Fibroblast of peridontal ligament (primary cell): ENCODE data around the gene CORIN.

ENCODE experiments used
- DNase-seq: peaks from one replicate; pipeline ENCODE4 v3.0.0-alpha.2; 2010; ENCODE audit errors: extremely low read depth

CORIN gene

DNA sequence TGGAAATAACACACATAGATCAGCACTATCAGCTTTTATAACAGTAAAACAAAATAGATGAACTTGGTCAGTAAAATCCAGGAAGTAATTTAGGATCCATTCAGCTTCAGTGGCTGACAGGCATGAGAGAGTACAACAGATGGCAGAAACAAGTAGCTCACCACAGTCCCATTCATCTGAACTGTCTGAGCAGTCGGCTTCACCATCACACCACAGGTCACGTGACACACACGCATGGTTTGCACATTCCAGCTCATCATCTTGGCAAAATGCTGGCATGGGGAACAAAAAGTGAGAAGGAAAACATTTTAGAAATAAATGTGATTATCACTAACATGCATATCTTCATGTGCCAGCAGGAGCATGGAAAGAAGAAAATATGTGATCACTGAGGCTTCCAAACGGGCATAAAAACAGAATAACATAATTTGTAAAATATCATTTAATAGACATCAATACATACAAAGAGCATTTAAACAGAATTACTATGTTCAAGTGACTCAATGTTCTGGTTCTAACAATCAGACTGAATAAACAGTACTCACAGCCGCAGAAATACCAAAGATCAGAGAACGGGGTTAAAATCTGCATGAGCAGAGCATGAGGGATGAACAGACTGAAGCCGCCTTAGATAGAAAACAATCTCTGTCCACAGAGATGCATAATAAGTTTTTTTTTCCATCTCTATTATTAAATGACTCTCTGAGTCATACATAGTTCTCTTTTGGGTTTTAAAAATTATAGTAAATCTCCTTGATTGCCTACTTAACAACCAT lies 194.7 kb downstream of the CORIN start:
- peak; percentile 69 for DNase-seq

DNA sequence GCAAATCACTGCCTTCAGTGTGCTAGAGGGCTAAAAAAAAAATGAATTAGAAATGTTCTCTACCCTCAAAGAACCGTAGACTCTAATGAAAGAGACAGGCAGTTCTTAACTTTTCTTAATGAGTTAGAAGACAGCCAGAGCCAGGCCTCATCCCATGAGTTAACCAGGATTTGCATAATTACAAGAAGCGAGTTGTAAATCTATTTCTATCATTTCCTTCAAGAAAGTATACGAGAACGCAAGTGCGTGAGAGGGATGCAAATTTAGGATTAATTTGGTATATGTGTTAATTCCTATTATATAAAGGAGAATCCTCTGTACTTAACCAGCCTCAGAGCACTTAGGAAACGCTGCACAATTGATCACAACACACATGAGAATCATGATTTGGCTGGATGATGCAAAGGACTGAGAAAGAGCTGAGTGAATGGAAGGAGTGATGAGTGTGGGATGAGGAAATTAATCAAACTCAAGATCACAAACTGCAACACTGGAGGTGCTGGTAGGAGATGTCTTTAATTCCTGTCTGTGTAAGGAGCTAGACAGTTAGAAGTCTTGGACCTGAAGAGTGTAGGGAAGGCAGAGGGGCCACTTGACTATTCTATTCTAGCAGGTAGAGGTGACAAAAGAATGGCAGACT lies 195.6 kb downstream of the CORIN start:
- no peak for DNase-seq

DNA sequence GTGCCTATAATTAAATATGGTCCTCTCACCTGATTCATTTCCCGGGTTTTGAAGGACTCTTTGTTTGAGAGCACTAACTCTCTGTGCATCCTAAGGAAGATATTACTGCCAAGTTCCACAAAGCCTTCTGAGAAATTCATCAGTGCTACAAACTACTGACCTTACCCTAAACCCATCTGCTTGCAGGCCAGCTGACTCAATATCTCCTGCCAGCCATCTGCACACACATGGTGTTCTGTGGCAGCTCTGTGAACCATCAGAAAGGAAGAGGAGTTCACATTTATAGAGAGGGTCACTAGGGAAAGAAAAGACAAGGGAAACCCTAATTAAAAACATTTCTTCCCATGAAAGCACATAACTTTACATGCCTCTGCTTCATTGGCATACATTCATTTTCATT lies 196.1 kb downstream of the CORIN start:
- DNase-seq = peak; percentile 40

DNA sequence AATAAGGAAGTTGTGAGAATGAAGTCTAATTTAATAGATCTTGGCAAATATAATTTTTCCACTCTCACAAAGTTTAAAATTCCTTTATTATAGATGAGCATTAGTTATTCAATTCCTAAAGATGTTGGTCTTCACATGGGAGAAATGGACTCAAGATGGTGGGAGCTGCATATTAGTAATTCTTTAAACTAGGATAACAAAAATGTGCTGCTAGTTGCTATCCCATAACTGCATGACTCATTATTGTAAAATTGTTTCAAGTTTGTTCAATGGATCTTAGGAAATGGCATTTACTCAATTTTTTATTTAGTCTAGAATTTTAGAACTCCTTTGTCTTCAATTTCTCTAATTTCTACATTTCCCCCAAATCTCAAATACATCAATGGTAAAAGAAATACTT lies 197.0 kb downstream of the CORIN start:
- peak; percentile 32 for DNase-seq

DNA sequence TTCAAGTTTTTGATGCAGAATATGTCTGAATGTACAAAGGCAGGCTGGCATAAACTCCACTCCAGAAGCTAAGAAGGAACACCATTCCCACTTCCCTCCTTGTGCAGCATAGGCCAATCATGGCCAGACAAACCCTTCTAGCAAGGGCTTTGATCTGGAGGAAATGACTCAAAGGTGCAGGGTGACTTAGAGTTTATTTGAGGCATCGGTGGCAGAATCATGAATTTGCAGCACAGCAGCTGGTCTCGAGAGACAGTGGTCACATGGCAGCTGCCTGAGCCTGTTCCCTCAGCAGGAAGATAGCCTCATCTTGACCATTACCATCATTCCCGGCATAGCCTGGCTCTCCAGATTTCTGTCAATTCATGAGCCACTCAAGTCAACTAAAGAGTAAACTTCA lies 198.3 kb downstream of the CORIN start:
- no peak for DNase-seq

DNA sequence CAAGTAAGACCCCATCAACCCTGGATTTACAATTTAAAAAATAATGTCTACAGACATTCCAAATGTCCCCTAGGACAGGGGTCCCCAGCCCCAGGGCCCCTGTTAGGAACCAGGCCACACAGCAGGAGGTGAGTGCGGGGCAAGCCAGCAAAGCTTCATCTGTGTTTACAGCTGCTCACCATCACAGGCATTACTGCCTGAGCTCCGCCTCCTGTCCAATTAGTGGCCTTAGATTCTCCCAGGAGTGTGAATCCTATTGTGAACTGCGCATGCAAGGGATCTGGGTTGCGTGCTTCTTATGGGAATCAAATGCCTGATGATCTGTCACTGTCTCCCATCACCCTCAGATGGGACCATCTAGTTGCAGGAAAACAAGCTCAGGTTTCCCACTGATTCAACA lies 206.7 kb downstream of the CORIN start:
- no peak for DNase-seq

DNA sequence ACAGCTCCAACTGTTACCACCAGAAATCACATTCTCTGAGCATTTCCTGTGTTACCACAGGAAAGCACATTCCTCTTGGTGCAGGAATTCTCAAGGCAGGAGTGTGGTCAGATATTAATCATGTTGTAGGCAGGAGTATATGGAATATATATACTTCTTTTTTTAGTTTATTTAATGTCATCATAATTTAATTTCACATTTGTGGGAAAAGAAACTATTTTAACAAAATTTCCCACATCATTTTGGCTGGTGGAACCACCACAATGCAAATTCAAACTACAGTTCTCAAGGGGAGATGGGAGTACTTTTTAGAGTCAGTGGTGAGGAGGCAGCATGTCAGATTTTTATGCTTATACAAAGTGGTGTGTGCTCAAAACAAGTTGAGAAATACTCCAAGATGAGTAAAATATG lies 213.8 kb downstream of the CORIN start:
- DNase-seq = peak; percentile 33

DNA sequence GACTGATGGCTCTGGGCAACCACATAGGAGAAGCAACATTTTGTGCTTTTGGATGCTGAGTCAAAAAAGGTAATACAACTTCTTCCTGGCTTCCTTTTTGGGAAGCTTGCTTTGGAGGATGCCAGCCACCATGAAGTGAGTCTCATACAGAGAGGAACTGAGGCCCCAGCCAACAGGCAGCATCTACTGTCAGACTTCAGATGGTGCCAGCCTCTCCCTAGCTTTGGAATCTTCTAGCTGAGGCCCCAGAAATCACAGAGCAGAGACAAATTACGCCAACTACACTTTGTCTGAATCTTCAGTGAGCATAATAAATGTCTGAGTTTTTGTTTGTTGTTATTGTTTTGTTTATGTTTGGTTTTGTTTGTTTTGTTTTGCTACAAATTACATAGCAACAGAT lies 216.7 kb downstream of the CORIN start:
- DNase-seq = no peak

DNA sequence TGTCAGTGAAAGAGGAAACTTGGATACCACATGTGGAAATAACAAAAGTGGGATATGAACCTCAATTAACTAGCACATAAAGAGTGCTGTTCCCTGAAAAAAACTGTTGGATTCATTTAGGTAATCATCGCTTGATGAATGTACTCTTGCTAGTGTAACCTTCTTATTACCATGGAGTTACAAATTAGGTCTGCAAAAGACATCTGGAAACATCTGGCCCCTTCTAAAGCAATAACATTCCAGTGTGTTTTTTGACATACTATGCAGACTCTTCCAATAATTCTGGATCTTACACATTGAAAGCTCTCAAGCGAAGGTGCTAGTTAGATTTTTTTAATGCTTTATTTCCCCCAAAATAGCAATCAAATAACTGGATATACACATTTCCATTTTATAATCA lies 218.2 kb downstream of the CORIN start:
- no peak for DNase-seq

DNA sequence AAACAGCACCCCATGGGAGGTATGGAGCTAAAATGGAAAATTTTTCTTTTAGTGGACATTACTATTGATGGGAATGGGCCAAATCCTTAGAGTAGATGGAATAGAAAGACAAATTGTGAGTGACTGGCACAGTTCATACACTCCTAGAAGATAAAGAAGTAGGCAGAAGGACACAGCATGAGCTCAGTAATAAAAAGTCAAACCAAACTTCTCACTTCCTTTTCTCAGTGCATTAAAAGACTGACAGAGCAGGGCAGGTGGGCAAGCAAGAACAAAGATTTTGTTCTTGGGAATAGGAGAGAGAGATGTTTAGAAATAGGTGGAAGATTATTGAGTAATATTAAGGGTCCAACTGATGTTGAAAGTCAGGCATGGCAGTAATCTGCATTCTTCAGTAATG lies 220.3 kb downstream of the CORIN start:
- DNase-seq = no peak

DNA sequence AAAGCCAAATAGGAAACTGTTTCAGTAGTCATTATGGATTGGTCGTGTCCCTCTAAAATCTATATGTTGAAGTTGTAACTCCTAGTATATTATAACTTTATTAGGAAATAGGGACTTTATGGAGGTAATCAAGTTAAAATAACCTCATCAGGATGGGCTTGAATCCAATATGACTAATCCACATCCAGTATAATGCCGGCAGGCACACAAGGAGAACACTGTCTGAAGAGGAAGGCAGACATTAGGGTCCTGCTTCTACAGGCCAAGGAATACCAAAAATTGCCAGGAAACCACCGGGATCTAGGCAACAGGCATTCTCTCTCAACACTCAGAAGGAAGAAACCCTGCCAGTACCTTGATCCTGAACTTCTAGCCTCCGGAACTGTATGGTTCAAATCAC lies 222.5 kb downstream of the CORIN start:
- DNase-seq = peak; percentile 16

DNA sequence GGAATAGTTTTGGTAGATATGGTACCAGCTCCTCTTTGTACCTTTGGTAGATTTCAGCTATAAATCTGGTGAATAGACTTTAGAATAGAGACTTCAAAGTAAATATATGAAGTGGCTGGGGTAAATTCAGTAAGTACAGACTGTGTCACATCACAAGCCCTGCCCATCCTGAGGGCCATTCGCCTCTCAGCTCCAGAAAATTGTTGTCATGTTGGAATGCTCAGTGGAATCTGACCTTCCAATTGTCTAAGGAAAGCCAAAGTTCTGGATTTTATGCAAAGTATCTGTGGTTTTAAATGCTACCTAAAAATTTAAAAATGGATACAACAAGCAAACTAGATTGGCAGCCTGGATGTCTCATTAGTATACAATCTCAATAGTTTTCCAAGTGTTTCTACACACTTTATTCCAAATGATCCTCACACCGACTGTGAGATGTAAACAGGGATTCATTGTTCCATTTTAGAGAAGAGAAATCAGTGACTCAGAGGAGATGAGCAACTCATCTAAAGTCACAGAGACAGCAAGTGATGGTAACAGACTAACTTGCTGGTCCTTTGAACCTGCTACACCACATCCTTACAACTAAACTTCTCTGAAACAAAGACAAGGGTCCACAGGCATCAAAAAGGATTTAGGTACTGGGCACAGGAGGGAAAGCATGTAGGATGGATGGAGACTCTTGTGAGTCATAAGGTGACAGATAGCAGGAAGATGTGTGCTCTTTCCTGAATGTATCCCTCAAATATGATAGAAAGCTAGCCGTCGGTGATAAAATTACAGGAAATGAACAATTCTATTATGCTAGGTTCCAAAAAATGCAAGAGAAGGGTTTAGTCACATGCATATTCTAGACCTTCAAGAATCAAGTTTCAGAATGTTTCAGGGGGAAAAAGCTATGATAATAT lies 225.5 kb downstream of the CORIN start:
- DNase-seq = peak; percentile 9

DNA sequence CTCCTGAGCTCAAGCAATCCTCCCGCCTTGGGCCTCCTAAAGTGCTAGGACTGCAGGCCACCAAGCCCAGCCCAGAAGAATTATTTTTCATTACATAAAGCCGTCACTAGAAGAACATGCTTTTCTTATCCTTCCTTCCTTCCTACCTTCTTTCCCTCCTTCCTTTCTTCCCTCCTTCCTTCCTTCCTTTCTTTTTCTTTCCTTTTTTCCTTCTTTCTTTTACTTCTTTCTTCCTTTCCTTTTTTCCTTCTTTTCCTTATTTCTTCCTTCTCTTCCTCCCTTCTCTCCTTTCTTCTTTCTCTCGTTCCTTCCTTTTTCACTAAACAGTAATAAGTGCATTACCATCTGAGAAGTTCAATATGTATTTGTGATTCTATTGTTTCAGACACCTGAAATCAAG lies 231.4 kb downstream of the CORIN start:
- DNase-seq = no peak

DNA sequence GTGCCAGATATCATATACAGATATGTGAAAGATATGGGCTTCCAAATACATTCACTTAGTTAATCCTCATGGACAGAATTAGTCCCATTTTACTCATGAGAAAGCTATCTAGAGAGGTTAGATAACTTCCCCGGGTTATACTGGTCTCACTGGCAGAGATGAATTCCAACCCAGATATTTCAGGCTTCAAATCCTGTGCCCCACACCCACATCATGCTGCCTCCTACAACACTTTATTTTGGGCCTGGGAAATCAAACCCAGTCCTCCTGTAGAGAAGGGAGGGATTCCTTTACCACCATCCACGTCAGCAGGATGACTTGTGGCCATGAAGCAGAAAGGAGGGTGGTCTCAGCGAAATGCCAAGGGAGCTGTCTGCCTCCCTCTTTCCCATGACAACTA lies 239.0 kb downstream of the CORIN start:
- no peak for DNase-seq

DNA sequence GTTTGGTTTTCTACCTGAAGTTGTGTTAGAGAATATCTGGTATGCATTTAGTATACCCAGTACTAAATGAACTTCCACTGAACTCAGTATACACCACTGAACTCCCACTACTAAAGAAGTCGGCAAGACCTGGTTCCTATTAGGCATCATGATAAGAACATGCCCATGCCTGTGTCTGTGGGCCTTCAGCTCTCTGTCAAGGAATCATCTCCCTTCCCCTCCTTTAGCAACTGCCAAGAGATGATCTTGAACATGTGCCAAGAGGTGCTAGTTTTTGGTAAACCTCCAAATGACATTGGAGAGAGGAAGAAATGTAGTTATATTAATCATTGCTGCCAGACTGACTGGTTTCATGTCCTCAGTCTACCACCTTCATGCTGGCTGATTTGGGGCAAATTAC lies 239.5 kb downstream of the CORIN start:
- DNase-seq = no peak

DNA sequence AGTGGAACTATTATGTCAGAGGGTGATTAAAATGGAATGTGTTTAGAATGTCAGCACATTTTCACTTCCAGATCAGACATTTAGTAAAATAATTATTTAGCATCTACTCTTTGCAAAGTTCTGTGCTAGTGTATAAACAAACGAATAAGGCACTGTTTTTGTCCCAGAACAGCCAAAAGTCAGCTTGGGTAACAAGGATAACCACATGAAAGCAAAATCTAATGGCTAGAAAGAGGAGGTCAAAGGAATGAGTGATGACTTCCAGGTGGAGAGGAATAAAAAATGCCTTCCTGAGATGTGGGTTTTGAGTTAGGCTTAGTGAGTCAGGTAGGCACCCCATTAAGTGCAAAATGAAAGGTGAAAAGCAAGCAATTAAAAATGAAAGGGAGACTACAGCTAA lies 240.2 kb downstream of the CORIN start:
- no peak for DNase-seq

DNA sequence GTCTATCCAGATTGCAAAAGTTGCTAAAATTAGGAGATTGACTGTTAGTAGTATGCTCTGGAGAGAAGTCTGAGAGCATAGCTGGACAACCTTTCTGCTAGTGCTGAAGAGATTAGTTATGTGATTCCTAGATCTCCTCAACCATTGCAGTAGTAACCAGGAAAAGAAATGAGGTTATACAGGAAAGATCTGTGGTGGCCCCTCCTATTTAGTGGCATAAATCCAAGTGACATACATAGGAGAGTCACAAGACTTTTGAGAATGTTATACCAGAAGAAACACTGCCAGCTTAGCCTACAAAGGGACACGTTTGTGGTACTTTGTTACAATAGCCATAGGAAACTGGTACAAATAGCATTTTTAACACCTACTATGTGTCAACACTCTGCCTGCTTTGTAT lies 247.5 kb downstream of the CORIN start:
- no peak for DNase-seq

DNA sequence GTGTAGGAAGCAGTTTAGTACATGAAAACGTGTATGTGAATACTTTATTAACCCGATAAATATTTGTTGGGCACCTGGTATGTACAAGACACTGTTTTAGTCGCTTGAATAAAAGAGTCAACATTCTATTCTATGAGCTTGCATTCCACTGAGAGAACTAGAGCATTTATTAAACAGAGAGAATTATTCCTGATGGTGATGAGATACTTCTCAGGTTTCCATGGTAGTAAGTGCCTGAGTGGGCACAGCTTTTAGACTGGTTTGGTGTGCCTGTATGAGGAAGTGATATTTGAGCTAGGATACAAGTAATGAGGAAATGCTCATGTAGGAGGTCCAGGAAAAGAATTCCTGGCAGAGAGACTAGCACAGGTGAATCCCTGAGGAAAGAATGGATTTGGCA lies 258.6 kb downstream of the CORIN start:
- no peak for DNase-seq

DNA sequence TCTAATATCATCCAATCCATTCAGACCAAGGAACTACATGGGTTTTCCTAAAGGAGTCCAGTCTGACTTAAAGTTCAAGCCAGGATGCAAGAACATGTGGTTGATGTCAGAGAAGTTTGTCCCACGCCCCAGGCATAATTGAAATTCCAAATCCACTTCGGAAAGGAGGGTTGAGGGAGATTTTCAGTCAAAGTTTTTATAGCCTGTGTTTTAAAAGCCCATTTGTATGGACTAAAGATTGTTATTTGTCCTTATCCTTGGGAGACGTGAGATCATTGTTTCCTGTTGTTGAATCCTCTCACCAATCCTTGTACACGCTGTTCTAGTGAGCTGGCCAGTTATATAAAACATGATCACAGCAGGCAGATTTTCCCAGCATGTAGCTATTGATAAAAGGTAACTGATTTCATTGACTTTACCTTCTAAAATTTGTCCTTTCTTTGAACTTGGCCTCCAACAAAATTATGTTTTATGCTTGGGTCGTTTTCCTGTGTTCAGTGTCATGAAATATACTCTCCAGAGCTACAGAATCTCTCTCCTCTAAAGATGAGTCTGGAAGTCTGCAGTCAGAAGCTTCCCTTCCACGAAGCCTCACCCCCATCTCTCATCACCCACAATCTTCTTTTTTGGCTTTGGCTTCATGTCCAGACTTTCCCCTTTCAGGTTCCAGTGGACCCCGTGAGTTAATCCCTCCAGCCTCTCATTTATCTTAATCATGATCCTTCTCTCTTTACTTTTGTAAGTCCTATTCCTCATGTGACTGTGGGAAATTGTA lies 259.9 kb downstream of the CORIN start:
- DNase-seq = no peak

DNA sequence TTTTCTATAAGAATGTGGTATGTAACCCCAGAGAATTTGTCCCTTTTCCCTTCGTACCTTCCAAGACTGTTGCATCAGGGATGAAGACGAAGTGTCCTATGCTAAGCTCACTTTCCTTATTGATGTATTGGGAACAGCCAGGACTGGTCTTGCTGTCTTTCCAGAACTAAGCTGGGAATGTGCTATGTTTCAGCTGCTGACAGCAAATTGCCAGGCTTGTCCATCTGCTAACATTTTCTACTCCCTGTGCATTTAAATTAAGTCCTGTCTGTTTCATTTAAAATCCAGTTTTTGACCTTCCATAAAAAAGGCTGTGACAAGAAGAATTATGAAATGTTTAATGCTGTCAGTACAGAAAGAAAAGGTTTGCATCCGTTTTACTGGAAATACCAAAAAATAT lies 264.9 kb downstream of the CORIN start:
- no peak for DNase-seq

DNA sequence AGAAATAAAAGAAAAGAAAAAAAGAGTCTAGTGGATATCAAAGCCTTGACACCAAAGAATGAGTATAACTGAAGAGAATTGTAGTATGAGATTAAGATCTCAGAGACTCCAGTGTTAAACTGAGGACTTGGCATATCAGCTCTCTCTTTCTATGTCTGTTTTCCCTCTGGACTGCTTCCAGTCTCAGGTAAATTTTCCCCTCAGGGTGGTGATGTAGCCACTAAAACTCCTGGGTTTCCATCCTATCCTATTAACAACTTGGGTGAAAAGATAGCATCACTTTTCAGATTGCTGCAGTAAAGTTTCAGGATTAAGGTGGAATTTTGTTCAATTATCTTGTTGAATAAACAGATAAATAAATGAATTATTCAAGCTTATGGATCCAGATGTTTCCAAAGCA lies 267.1 kb downstream of the CORIN start:
- no peak for DNase-seq

DNA sequence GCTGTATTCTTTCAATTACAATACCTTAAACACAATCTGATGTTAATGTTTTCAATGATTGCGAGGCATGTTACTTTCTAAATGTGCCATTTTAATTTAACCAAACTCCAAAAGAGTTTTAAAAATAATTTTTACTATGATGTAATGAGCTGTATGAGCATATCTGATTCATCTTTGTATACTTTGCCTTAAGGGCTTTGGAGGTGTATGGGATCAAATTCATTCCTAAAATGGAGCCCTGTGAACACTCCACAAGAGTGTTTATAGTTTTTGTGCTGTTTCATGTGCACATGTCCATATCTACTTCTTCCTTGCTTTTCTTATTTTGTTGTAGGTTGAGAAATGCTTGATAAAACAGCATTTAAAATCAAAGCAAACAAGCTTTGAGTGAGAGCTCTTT lies 270.4 kb downstream of the CORIN start:
- DNase-seq = no peak
